ENCODE measurements around the gene PKMYT1.

Gene PKMYT1

GRCh38 chr16:2971985-2972784 is 8.1 kb downstream of the PKMYT1 start:
- DNase-seq: no peak

- no peak for DNase-seq
Measured at GRCh38 chr16:2971134-2971984, 8.9 kb downstream of the PKMYT1 start.

GRCh38 chr16:2970563-2970962 is 9.7 kb downstream of the PKMYT1 start:
- no peak for DNase-seq

- DNase-seq: peak; percentile 41
Measured at GRCh38 chr16:2969545-2970521, 10.4 kb downstream of the PKMYT1 start.

- DNase-seq: peak; percentile 64
Measured at GRCh38 chr16:2968738-2969544, 11.3 kb downstream of the PKMYT1 start, which contains the start of gene PAQR4. PAQR4 (plus strand) TSS chr16:2969348; CDS start chr16:2969675, 327 bp downstream.

GRCh38 chr16:2968368-2968737 is 11.9 kb downstream of the PKMYT1 start:
- peak; percentile 43 for DNase-seq

- no peak for DNase-seq
Measured at GRCh38 chr16:2967721-2968161, 12.5 kb downstream of the PKMYT1 start.

GRCh38 chr16:2967211-2967631 is 13.0 kb downstream of the PKMYT1 start:
- no peak for DNase-seq

- DNase-seq: no peak
Measured at GRCh38 chr16:2966808-2967191, 13.4 kb downstream of the PKMYT1 start.

GRCh38 chr16:2966043-2966807 is 14.0 kb downstream of the PKMYT1 start:
- DNase-seq: no peak

- DNase-seq: peak; percentile 45
Measured at GRCh38 chr16:2964475-2965336, 15.5 kb downstream of the PKMYT1 start.

GRCh38 chr16:2963723-2964474 is 16.3 kb downstream of the PKMYT1 start, which contains the start of gene KREMEN2:
KREMEN2 (plus strand) TSS chr16:2964275; CDS start chr16:2964521, 246 bp downstream.
- peak; percentile 66 for DNase-seq

- DNase-seq: no peak
Measured at GRCh38 chr16:2963074-2963722, 17.0 kb downstream of the PKMYT1 start.

- no peak for DNase-seq
Measured at GRCh38 chr16:2962334-2963073, 17.7 kb downstream of the PKMYT1 start.

- DNase-seq: no peak
Measured at GRCh38 chr16:2960183-2961010, 19.8 kb downstream of the PKMYT1 start.

- no peak for DNase-seq
Measured at GRCh38 chr16:2959206-2959605, 21.0 kb downstream of the PKMYT1 start.

- DNase-seq: no peak
Measured at GRCh38 chr16:2956579-2956956, 23.7 kb downstream of the PKMYT1 start.

Data from NCI-H1694 (cell line).